DMS 273 treated with DMSO at 0.1 percent for 48 hours (cell line): ENCODE measurements around the gene TMEM88.

Experiments
- DNase-seq: peaks from one replicate; lab custom pipeline; 2025; lab: John Stamatoyannopoulos, UW

TMEM88 gene

GRCh38 chr17:7885367-7886226 is 30.7 kb downstream of the TMEM88 start:
- DNase-seq, result no peak

- peak; percentile 8 for DNase-seq
Measured at GRCh38 chr17:7886227-7887037, 31.6 kb downstream of the TMEM88 start.

- peak; percentile 75 for DNase-seq
Measured at GRCh38 chr17:7887038-7887481, 32.2 kb downstream of the TMEM88 start.

GRCh38 chr17:7887482-7888183 is 32.8 kb downstream of the TMEM88 start:
- peak; percentile 90 for DNase-seq

GRCh38 chr17:7888184-7888920 is 33.5 kb downstream of the TMEM88 start, which contains the start of gene CHD3:
Gene CHD3 (plus strand): TSS chr17:7888789. CDS start chr17:7889001, 212 bp downstream.
- no peak for DNase-seq

- peak; percentile 91 for DNase-seq
Measured at GRCh38 chr17:7889166-7889955, 34.5 kb downstream of the TMEM88 start.

GRCh38 chr17:7893187-7893880 is 38.5 kb downstream of the TMEM88 start:
- no peak for DNase-seq

GRCh38 chr17:7894226-7894625 is 39.4 kb downstream of the TMEM88 start:
- no peak for DNase-seq

- DNase-seq, result no peak
Measured at GRCh38 chr17:7894866-7895265, 40.0 kb downstream of the TMEM88 start.

- no peak for DNase-seq
Measured at GRCh38 chr17:7897090-7897489, 42.2 kb downstream of the TMEM88 start.

- DNase-seq, result no peak
Measured at GRCh38 chr17:7897773-7898172, 42.9 kb downstream of the TMEM88 start.

- DNase-seq, result no peak
Measured at GRCh38 chr17:7903154-7904103, 48.6 kb downstream of the TMEM88 start.
